Measurements from ENCODE around the gene FRYL.
"Not testable (repeated sequence)": the region's sequence is repeated elsewhere in the genome, so short reads cannot be mapped to it uniquely, and the experiment has no call there.

The FRYL gene

DNA sequence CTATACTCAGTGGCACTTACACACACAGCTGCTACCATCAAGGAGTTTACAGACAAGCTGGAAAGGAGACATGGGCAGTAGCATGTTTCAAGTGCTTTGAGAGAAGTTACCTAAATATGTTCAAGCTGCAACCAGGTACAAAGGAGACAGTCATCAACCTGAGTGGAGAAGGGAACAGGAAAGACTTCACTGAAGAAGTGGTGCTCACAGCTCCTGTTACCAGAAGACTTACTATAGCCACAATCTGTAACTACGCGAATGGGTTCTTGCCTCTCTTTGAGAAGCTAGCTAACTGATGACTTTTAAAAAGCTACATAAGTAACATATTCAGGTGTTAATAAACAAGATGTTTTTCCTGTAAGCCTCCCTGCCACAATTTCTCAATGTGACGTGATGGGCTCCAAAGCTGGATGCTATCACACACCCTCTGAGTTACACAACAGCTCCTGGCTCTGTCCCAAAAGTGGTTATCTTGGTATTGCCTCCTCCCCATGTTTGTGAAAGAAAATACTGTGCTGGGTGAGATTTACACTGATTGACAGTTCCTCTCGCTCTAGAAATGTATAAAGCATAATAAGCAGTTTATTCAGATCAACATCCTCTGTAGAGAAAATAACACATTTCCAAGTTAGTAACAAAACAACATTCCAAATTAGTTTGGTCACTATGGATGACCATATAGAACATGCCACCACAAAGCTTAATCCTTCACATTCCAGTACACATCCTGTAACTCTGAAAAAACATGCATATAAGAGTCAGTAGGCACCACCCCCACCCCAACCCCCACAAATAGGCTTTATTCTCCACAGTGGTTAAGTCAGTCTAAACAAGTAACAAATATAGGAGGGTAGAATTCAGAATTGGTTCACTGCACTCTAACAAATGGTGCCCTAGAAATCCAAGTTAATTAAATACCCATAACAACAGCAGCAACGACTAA, 81.8 kb downstream of the FRYL start:
- no peak for DNase-seq (ENCODE audit: low read depth in 2 of 2)

DNA sequence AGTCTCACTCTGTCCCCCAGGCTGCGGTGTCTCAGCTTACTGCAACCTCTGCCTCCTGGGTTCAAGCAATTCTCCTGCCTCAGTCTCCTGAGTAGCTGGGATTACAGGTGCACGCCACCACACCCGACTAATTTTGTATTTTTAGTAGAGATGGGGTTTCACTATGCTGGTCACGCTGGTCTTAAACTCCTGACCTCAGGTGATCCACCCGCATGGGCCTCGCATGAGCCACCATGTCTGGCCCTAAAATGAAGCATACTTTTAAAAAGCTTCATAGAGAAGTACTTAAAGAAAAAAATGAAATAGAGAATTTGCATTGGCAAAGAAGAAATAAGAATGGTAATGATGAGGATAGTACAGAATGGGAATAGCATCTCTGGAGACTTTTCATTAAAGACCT, 82.6 kb downstream of the FRYL start:
- not testable (repeated sequence) for DNase-seq (ENCODE audit: low read depth in 2 of 2)

DNA sequence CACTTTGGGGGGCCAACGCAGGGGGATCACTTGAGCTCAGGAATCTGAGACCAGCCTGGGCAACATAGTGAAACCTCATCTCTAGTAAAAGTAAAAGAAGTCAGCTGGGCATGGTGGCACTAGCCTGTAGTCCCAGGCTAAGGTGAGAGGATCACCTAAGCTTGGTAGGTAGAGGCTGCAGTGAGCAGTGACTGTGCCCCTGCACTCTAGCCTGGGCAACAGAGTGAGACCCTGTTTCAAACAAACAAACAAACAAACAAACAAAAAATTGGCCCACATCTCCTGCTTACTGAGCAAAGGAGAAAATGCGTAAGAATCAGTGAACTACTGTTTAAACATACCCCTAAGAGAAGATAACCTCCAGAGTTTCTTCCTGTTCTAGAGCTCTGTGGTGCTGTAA, 85.3 kb downstream of the FRYL start:
- DNase-seq (ENCODE audit: low read depth in 2 of 2) = no peak

DNA sequence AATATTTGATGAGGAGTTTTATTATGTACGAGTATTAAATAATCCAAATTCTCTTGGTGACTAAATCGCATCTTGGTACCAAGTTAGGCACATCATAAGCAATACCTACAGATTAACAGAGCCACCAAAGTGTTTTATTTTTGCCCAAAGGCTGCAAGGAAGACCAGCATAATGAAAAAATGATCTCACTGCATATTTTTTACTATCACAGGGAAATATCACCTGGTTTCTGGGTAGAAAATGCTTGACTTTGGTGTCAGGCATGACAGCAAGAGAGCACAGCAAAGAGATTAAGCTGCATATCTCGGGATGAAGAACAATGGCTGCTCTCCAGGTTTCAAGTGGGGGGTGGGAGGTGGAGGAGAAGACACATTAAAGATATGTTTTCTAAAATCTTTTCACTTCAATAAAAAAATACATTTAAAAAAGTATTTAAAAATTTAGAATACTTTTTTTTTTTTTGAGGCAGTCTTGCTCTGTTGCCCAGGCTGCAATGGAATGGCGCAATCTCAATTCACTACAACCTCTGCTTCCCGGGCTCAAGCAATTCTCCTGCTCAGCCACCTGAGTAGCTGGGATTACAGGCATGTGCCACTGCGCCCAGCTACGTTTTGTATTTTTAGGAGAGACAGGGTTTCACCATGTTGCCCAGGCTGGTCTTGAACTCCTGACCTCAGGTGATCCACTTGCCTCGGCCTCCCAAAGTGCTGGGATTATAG, 86.1 kb downstream of the FRYL start:
- no peak for DNase-seq (ENCODE audit: low read depth in 2 of 2)

DNA sequence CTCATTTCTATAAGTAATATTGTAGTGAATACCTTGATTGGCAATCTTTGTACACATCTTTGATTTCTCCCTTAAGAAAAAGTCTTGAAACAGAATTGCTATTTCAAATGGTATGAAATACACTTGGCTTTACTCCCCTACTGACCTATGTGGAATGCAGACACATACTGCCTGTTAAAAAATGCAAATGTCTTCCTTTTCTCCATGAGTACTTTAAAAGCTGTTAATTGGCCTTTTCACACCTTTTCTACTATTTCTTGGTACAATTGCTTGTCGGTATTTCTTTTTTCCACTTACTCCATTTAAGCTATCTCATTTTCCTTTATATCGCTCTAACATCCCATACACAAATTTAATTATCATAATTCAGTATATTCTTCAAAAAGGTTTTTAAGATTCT, 87.2 kb downstream of the FRYL start:
- DNase-seq (ENCODE audit: low read depth in 2 of 2) = no peak

DNA sequence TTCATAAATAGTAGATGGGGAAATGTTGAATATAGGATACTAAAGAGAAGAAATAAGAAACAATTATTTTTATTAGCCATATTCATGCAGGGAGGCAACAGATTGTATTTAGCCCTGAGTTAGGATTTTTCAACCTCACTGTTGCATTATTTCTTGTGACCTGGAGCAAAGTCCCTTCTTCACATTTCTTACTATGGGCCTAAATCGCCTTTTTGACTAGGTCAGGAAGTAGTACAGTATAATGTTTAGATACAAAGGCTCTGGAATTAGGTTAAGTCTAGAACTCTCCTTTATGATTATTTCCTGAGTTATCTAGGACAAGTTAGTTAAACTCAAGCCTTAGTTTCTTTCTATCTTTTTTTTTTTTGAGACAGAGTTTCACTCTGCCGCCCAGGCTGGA, 88.0 kb downstream of the FRYL start:
- no peak for DNase-seq (ENCODE audit: low read depth in 2 of 2)

DNA sequence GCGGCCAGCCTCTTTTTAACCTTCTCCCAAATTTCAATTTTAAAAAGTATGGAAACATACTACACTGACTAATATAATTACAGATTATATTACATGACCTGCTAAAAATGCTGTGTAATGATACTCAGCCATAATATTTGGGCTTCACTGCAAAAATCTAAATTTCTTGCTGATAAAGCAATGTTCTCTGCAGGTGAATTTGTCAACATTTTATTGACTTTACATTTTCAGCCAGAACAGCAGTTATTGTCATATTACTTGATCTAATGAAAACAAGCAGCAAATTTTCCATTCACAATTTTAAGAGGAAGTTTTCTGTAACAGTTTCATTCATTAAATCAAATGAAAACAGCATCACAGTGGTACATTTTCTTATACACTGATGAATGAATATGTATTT, 91.1 kb downstream of the FRYL start:
- DNase-seq (ENCODE audit: low read depth in 2 of 2) = no peak

DNA sequence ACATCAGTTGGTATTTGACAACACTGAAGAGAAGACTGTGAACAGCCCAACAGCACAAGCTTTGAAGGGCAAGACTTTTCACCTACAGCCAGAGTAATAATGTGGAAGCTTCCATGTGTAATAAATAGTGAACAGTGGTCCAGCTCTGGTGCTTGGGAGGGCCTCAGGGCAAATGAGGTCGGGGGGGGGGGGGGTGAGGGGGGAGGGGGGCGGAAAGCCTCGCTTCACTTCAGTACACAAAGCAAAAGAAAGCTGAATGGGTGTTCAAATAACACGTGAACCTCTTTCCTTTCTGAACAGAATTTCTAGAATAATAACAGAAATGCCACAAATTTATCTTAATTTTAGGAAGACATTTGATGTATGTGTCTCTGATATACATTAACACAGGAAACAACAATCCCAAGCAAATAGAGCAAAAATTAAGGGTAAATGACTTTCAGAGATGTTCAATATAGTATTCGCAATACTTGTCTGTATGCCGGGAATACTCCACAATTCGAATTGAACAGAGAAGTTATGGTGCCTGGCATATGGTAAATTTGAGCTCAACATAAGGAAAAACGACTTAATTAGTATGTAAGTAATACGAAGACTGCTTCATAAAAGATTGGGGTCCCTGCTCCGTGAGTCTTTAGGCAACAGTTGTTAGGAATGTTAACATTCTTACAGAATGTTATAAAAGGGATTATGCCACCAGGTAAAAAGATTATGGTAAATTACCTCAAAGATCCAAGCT, 92.6 kb downstream of the FRYL start:
- no peak for DNase-seq (ENCODE audit: low read depth in 2 of 2)

DNA sequence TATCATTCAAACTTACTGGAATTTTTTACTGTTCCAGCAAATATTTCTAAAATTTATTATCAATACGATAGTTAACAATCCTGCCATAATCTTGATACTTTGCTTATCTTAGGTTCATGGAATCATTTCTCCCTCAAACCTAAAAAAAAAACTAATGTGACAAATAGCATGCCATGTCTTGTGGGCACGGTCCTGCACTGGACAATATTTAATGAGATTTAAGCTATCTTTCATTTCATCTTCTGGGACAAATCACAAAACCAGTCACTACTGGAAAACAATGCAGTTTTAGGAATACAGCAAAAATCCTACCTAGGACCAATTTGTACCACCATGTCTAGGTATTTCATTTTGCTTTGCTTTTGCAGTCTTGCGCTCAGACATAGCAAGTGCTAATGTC, 93.7 kb downstream of the FRYL start:
- DNase-seq (ENCODE audit: low read depth in 2 of 2) = no peak

DNA sequence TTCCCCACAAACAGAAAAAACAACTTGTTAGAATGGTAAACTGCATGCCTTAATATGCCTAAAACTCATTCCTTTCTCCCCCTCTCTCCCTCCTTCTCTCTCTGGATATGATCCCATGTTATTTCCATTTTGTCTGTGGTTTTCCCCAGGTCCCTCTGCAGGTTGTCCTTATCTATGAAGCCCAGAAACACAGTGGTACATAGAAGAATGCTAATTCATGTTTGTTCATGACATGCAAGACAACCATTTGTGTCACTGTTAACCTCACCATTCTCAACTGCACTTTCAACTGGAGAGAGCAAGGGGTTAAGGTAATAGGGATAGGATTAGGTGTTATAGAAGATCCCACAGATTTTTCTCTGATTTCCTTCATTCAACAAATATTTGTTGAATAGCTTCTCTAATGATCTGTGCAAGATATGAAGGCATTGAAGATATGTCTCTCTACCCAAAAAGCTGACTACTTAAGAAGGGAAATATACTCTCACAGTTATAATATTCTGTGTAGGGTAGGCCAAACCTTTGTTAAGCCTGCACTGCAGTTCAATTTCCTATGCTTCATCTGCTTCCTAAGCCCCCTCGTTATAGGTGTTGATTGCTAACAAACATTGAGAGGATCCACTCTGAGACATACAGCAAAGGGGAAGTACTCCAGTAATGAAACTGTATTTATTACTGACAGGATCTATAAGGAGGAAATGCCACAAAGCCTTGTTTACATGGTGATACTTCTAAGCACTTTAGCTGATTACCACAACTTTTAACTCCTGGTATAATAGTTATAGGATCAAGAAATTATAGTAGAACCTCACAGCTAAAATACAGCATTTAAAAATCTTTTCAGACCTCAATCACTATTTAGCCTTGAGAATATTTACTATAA, 96.1 kb downstream of the FRYL start:
- DNase-seq (ENCODE audit: low read depth in 2 of 2) = no peak

DNA sequence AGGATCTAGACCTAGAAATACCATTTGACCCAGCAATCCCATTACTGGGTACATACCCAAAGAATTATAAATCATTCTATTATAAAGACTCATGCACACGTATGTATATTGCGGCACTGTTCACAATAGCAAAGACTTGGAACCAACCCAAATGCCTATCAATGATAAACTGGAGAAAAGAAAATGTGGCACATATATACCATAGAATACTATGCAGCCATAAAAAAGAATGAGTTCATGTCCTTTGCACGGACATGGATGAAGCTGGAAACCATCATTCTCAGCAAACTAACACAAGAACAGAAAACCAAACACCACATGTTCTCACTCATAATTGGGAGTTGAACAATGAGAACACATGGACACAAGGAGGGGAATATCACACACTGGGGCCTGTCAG, 97.2 kb downstream of the FRYL start:
- DNase-seq (ENCODE audit: low read depth in 2 of 2) = not testable (repeated sequence)

DNA sequence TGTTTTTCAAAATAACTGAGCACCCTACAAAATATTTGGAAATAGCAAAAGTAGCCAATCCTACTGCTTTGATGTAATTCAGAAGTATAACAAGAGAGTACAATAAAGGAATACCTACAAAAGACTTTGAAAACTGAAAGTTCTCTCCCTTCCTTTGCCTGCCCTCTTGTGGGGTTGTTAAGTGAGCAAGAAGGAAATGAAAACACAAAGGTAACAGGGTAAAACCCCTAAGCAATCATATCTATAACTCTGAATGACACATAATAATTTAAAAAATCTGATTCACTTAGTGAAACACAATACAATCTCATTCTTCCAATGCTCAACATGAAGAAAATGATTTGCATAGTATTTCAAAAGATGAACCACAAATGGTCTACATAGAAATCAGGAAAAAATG, 98.2 kb downstream of the FRYL start:
- no peak for DNase-seq (ENCODE audit: low read depth in 2 of 2)

DNA sequence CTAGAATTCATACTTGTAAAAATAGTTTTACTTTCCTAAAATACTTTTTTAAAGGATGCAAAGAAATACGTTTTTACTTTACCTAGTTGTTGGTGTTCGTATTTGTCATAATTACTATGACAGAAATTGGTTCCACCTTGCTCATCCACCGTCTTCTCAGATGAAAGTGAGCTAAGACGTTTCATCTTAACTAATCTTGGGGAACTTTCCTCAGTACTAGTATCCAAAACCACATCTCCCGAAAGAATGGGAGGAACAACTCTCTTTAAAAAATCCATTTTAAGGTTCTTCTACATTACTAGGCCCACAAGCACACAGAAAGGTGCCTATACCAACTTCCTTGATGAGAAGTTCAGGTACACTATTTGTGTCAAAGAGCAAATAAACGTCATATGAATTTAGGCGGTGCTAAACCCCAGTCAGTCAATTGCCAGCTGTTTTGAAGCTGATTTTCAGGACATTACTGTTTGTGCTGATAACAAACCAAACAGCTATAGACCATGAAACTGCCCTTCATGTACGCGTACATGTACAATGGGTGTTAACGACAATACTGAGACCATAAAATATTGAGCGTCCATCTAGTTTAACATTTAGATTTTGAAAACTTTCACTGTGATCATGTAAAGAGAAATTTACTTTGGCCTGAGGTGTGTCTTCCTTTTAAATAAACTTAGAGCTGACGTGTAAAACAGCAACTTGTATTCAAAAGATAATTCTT, 99.1 kb downstream of the FRYL start:
- no peak for DNase-seq (ENCODE audit: low read depth in 2 of 2)

DNA sequence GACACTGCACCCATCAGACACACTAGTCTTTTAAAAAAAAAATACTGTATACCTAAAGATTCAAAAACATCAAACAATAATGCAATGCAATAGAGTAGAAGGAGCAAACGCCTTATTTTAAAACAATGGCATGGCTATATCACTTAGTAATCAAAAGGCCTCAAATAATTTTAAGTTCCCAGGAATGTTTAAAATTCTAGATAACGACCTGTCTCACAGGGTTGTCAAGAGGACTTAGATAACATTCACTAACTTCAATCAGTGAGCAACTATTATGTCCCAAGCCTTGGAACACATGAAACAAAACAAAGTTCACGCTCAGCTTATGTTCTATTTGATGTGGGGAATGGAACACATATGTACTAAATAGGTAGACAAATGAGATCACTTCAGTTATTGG, 106.5 kb downstream of the FRYL start:
- no peak for DNase-seq (ENCODE audit: low read depth in 2 of 2)

DNA sequence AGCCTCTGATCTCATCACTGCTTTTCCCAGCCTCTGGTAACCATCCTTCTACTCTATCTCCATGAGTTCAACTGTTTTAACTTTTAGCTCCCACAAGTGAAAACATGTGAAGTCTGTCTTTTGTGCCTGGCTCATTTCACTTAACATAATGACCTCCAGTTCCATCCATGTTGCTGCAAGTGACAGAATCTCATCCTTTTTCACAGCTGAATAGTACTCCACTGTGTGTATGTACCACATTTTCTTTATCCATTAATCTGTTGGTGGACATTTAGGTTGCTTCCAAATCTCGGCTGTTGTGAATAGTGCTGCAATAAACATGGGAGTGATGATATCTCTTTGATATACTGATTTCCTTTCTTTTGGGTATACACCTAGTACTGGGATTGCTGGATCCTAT, 109.5 kb downstream of the FRYL start:
- DNase-seq (ENCODE audit: low read depth in 2 of 2) = no peak

DNA sequence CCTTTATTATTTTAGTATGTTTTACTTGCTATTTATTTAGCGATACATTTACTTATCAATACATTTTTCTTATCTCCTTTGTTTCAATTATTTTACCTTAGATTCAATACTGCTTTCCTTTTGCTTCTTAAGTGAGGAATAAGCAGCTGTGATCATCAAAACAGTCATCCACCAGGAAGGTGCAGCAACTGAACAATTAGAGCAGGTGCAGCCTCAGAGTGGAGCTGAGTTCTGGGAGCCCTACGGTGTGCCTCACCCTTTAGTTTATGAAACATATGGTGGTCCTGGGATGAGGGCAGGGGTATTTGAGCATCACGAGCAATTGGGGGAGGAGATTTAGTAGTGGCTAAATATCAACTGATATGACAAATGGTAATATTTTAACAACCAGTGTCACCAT, 111.0 kb downstream of the FRYL start:
- DNase-seq (ENCODE audit: low read depth in 2 of 2) = no peak

DNA sequence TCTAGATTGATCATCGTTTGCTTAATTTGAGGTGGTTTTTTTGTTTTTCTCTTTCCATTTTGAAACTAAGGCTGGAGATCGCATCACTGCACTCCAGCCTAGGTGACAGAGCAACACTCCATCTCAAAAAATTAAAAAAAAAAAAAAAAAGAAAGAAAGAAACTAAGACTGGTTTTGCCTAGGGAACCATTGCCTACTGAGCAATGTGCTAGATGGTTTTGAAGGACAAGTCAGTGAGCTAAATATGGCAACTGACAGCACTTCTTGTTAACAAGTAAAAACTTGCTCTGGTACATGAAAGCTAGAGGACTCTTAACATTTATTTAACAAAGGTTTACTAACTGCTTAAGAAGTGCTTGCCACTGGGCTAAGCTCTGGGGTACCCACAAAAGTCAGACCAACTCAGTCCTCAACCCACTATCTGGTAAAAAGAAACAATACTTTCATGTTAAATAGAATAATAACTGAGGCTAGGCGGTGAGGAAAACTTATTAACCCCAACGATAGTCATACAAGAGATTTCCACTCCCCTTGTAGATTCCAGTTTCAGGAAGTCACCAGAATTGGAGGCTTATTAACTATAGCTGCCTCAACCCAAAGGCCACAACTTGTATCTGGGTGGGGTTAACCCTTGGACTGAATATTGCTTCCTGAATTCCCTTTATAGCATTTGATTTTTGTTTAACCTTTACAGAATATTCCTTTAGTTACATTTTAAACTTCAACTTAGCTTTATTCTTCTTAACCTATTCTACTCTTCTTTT, 111.6 kb downstream of the FRYL start:
- DNase-seq (ENCODE audit: low read depth in 2 of 2) = no peak

DNA sequence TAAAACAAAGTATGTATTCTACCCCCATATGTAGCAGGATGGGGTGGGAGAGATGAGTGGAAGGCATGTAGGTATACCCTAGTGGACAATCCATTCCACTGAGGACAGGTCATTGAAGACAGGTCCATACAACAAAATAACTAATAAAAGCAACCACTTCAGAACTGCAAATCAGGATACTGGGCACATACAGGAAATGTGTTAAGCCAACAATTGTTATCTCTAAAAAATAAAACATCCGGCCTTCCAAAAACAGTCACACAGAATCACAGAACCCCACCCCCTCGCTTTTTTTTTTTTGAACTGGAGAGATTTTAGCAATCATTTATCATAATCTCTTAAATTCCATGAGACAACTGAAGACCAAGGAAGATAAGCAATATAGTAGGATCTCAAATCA, 112.9 kb downstream of the FRYL start:
- no peak for DNase-seq (ENCODE audit: low read depth in 2 of 2)

DNA sequence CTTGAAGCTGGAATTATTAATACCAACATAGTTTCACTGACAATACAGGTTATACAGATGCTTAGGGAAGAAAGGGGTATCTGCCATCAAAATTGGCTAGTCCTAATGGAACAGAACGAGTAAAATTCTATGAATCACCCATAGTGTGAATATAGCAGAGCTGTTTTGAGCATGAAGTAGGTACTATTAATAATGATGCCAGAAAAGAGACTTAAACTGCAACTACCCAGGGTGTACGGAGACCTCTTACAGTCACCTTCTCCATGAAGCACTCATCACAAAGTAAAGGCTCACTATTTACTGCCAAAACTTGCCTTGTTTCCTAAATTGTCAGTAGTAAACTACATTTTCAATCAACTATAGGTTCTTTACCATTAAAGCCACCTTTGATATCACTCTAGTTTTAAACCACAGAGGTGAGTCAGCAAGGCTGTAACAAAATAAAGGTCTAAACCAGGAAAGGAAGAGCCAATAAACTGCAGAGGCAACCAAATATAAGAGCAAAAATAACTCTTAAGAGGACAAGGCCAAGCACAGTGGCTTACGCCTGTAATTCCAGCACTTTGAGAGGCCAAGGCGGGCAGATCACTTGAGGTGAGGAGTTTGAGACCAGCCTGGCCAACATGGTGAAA, 114.4 kb downstream of the FRYL start:
- DNase-seq (ENCODE audit: low read depth in 2 of 2) = no peak

DNA sequence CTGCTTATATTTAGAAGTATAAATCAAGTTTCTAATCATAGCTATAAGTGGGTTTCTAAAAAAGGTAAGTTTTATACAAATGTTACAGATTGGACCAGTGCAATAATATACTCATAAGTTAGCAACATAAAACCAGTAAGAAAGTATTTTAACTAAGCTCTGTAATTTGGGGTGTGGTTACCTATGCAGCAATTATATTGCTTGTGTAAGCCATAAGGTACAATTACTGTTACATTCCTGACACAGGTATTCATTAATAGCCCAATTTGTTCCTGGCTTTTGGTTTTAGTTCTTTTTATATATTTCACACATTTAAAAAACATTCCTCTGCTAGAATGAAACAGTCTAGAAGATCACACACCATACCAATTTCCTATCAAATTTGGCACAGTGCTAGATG, 115.1 kb downstream of the FRYL start:
- no peak for DNase-seq (ENCODE audit: low read depth in 2 of 2)

Data from stimulated activated CD4-positive, alpha-beta T cell treated with anti-CD3 and anti-CD28 coated beads, Interleukin-1b, Interleukin-23, amount 100 ng/mL, for 1 hour (primary cell).